AG10803 (cell line): ENCODE data around the gene ATG10.
A peak's percentile ranks its signal among the peaks of the same experiment; 100 is the strongest.

Experiments
- DNase-seq: peaks from one replicate; pipeline ENCODE4 v3.0.0; 2010; ENCODE audit warnings: low read depth
- H3K4me3 ChIP-seq: 2 replicates; pipeline ENCODE4 v1.5.1; 2011; ENCODE audit warnings: mild to moderate bottlenecking, low read length, control low read depth
- TF ChIP-seq, protein P1 (sequence below): conservative IDR thresholded peaks from 2 replicates; pipeline ENCODE4 v1.5.1; 2011; ENCODE audit warnings: mild to moderate bottlenecking, low read length, control low read depth, inconsistent platforms

ATG10 gene

DNA sequence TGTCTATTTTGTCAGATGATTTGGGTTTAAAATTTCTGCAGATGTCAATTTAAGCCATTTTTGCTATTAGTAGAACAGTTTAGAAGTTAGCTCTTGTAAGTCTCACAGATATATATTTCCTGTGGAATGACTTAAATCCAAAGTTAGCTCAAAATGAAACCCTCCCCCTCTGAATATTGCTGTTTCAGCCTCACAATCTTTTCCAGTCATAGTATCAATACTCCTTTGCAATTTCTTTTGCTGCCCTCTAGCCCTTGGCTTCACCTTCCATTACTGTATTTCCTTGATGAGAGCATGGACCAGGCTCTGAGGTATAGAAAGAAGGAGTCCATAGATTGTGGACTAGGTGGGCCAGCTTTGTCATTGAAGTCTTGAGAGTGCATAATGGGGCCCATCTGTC, 124.4 kb downstream of the ATG10 start:
- no peak overlapping the region for H3K4me3 ChIP-seq
- TF ChIP-seq, protein P1, sequence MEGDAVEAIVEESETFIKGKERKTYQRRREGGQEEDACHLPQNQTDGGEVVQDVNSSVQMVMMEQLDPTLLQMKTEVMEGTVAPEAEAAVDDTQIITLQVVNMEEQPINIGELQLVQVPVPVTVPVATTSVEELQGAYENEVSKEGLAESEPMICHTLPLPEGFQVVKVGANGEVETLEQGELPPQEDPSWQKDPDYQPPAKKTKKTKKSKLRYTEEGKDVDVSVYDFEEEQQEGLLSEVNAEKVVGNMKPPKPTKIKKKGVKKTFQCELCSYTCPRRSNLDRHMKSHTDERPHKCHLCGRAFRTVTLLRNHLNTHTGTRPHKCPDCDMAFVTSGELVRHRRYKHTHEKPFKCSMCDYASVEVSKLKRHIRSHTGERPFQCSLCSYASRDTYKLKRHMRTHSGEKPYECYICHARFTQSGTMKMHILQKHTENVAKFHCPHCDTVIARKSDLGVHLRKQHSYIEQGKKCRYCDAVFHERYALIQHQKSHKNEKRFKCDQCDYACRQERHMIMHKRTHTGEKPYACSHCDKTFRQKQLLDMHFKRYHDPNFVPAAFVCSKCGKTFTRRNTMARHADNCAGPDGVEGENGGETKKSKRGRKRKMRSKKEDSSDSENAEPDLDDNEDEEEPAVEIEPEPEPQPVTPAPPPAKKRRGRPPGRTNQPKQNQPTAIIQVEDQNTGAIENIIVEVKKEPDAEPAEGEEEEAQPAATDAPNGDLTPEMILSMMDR: no peak
- no peak for DNase-seq

DNA sequence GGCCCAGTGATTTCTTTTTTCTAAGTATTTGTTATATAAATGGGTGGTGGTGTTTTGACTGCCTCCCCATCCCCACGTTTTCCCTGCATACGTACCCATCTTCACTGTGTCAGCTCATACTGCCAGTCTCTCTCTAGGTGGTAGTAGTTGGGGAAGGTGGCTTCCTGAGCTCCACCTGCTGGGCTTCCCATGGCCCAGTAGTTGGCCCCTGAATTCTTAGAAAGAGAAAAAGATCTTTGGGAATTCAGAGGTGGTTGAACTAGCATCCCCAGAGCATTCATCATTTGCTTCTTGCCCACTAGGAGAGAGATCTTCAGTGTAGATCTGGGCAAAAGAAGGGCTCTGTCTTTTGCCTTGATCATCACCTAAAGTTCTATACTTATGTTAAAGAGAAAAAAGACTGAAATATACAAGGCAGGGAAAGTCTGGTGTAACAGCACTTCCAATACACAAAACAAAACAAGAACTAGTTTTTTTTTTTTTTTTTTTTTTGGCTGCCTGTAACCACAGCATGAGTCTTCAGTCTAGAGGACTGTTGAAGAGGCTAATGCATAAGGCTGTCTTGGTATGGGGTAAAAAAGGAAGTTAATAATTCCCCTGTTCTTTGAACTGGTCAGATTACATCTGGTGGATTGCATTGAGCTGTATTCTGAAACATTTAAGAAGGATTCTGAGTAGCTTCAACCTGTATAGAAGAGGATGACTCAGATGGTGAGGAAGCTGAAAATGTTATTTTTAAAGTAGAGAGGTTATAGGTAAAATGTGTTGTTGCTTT, 128.7 kb downstream of the ATG10 start:
- no peak overlapping the region for H3K4me3 ChIP-seq
- DNase-seq: no peak
- TF ChIP-seq, protein P1: no peak

DNA sequence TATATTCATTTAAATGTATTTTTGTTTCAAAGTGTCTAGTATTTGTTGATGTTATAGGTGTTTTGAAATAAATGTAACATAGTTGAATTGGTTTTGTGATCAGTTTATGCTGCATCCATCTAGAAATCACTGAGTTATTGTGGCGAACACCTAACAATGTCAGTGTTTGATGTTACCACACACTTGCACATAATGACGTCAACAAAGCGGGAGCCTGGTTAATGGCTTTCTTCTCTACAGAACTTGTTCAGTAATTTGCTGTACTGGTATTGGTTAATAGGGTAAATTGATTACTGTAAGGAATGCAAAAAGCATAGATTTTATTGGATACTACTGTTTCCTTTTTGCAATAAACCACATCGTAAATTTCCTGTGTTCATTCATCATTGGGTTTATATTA, 133.0 kb downstream of the ATG10 start:
- DNase-seq: no peak
- no peak overlapping the region for H3K4me3 ChIP-seq
- TF ChIP-seq, protein P1: no peak

DNA sequence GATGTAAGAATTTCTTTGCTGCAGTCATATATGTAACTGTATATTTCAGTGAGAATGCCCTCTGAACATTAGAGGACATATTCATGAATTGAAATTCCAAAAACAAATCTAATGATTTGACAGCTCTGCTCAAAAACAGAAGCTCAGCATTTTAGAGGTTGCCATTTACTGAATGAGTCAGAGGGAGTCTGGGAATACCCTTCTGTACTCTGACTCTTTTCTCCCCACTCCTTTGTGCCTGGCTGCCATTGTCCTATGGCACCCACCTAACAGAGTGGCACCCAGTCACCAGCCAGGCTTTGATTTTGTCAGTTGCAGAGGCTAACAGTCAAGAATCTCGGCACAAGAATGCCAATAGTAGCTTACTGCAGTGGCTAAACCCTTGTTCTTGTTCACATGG, 133.6 kb downstream of the ATG10 start:
- DNase-seq: no peak
- H3K4me3 ChIP-seq: no peak overlapping the region
- TF ChIP-seq, protein P1: no peak

DNA sequence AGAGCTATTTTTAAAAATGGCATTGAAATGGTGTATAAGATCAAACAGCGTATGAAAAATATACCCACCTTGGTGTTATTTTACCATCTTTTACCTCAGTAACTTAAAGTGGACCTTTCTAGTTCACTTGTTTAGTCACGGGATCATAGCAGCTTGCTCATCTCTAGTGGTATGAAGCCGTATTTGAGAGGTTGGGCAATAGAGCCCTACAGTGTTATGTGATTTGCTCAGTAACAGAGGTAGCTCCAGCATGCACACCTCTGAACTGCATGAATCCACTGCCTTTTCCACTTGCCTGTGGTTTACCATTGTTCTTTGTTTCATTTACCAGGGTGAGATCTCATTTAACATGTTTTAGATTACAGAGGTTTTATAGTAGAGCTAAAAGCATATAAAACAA, 134.4 kb downstream of the ATG10 start:
- DNase-seq: no peak
- TF ChIP-seq, protein P1: no peak
- no peak overlapping the region for H3K4me3 ChIP-seq

DNA sequence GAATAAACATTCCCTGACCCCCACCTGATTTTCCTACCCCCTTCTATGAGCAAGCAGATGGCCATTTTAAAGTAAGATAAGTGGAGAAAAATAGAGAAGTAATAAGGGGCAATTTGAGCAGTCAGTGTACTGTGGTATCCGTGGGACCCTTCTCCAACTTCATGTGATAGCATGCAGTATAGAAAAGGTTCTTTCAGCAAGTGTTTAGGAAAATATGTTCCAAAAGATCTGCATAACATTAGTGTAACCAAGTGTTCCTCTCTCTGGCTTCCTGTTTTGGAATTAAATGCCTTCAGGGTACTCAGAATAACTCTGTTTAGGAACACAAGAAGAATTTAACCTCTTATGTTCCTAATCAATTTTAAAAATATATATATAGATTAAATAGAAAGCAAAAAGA, 134.9 kb downstream of the ATG10 start:
- no peak overlapping the region for H3K4me3 ChIP-seq
- TF ChIP-seq, protein P1: no peak

DNA sequence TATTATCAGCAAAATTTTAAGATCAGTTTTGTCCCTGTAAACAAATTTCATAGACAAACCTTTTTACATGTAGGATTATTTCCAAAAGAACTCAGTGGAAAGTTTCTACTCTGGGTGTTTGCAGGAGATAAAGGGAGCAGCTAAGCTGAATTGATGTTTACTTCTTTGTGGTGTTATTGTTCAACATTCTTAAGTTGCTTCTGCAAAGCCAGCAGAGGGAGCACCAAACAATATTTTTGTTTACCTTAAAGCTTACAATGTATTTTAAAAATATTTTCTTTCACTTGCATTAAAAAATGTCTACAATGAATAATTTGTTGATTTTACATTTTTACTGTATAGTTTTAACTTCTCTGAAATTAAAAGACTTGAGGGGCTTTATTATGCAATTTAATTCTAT, 135.4 kb downstream of the ATG10 start:
- DNase-seq: peak; percentile 42
- TF ChIP-seq, protein P1: peak; percentile 62
- H3K4me3 ChIP-seq: no peak overlapping the region

More for the DNA sequence above, 134.9 kb downstream of the ATG10 start:
- DNase-seq: no peak
